ENCODE measurements around the gene CUL7.

The CUL7 gene

DNA sequence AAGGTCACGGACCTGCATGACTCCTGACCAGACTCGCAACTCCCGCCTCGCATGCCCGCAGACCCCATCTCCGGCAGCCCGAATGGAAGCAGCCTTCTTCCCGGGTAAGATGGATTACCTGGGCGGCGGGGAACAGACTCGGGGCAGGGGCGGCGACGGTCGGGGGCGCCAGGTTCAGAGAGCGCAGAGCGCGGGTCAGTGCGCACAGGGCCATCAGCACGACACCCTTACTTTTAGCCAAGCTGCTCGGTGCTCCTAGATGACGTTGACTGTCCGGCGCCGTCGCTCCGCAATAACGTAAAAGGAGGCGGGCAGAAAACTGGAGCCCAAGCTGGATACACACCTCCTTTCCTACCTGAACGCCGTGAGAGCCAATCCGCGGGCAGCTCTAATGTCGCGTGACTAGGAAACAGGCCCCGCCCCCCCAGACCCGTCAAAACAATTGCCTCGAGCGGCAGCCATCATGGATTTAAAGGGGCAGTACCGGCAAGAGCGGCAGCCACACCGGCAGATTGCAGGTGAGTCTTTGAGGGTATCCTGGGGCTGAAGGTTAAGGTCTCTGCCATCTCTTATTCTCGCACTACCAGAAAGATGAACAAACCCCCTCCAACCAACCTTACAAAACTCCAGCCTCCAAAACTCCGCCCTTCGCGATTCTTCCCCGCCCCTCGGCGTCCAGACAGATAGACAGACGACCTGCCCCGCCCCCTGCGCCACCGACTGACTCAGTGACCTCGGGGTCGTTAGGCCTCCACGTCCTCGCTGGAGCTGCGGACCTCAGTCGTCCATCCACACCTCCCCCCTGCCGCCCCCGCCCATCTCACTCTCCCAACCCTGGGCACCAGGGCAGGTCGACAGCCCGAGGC is 5.8 kb upstream of the CUL7 start, which contains the start of the genes KLC4 and MRPL2:
Gene KLC4 (plus strand): TSS at position 464 of the 866 bp plus-strand sequence. CDS start 1,705 bp downstream, outside the sequence.
Gene MRPL2 (minus strand): TSS at position 267 of the 866 bp plus-strand sequence. CDS start 53 bp downstream, at position 214.
- peak within 1 kb of the TSS; percentile 94 to 96 for H3K9ac ChIP-seq (ENCODE audit: low read length in 2 of 2)
- no peaks in the 10 kb centered on the region for H3K9me3 ChIP-seq (ENCODE audit: control insufficient read depth in 2 of 2, low read length in 2 of 2)
- peaks cover 26% of the 10 kb centered on the region for H3K4me1 ChIP-seq (ENCODE audit: control insufficient read depth, insufficient read depth, low read length)
- H3K36me3 ChIP-seq (ENCODE audit: control insufficient read depth in 2 of 2, insufficient read depth in 2 of 2, low read length in 2 of 2): peaks cover 15 to 21% of the 10 kb centered on the region in 2 donors
- peak within 1 kb of the TSS; percentile 86 for H3K27ac ChIP-seq (ENCODE audit: low read length)
- no peaks in the 10 kb centered on the region for H3K27me3 ChIP-seq (ENCODE audit: control insufficient read depth in 1 of 2, insufficient read depth in 2 of 2, low read length in 2 of 2)
- peak within 1 kb of the TSS; percentile 93 to 99 for H3K4me3 ChIP-seq (ENCODE audit: low read length in 2 of 2)

DNA sequence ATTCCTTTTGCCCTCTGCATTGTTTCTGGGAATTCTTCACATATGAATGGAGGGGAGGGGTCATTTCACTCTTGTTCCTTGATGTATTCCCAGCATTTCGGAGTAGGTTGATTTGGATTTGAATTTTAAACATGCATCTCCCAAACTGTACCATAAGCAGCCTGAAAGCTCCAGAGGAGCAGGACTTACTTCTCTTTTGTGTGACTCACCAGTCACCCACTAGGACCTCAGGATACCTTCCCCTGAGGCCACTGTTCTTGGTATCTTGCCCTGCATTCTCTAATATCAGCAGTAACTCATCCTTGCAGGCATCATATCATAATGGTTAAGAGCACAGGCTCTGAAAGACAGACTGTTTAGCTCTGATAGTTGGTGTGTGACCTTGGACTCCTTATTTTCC is 4.9 kb upstream of the CUL7 start:
- H3K4me3 ChIP-seq (ENCODE audit: low read length in 2 of 2): peak overlapping the region; percentile 93 to 99
- peak overlapping the region; percentile 93 to 94 for H3K9ac ChIP-seq (ENCODE audit: low read length in 2 of 2)
- H3K9me3 ChIP-seq (ENCODE audit: control insufficient read depth in 2 of 2, low read length in 2 of 2): no peaks in the 10 kb centered on the region
- H3K27me3 ChIP-seq (ENCODE audit: control insufficient read depth in 1 of 2, insufficient read depth in 2 of 2, low read length in 2 of 2): no peaks in the 10 kb centered on the region
- peaks cover 15 to 21% of the 10 kb centered on the region in 2 donors for H3K36me3 ChIP-seq (ENCODE audit: control insufficient read depth in 2 of 2, insufficient read depth in 2 of 2, low read length in 2 of 2)
- peaks cover 32% of the 10 kb centered on the region for H3K4me1 ChIP-seq (ENCODE audit: control insufficient read depth, insufficient read depth, low read length)
- peak overlapping the region; percentile 79 for H3K27ac ChIP-seq (ENCODE audit: low read length)

DNA sequence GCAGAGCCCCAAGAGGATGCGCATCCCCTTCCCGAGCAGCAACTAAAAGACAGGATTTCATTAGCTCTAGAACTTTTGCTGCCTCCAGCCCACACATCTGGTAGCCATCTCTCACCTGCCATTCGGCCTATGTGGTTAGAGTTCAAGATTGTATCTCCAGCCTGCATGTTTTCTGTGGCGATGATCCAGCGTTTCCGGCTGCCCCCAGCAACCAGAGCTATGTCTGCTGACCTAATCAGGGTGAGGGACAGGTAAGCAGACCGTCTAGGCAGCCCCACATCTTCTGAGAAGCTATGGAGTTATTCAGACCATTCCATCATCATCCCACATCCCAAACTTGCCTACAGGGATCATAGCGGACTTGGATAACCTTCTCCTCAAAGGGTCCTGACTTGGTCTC is 2.3 kb upstream of the CUL7 start:
- Histone ChIP-seq H3K36me3 (ENCODE audit: control insufficient read depth in 2 of 2, insufficient read depth in 2 of 2, low read length in 2 of 2) (peaks cover 11 to 15% of the 10 kb centered on the region in 2 donors), H3K9ac (ENCODE audit: low read length in 2 of 2) (no peak overlapping the region), H3K4me1 (ENCODE audit: control insufficient read depth, insufficient read depth, low read length) (peaks cover 36% of the 10 kb centered on the region), H3K27me3 (ENCODE audit: control insufficient read depth in 1 of 2, insufficient read depth in 2 of 2, low read length in 2 of 2) (no peaks in the 10 kb centered on the region), H3K4me3 (ENCODE audit: low read length in 2 of 2) (no peak overlapping the region), H3K27ac (ENCODE audit: low read length) (no peak overlapping the region), H3K9me3 (ENCODE audit: control insufficient read depth in 2 of 2, low read length in 2 of 2) (no peaks in the 10 kb centered on the region)

DNA sequence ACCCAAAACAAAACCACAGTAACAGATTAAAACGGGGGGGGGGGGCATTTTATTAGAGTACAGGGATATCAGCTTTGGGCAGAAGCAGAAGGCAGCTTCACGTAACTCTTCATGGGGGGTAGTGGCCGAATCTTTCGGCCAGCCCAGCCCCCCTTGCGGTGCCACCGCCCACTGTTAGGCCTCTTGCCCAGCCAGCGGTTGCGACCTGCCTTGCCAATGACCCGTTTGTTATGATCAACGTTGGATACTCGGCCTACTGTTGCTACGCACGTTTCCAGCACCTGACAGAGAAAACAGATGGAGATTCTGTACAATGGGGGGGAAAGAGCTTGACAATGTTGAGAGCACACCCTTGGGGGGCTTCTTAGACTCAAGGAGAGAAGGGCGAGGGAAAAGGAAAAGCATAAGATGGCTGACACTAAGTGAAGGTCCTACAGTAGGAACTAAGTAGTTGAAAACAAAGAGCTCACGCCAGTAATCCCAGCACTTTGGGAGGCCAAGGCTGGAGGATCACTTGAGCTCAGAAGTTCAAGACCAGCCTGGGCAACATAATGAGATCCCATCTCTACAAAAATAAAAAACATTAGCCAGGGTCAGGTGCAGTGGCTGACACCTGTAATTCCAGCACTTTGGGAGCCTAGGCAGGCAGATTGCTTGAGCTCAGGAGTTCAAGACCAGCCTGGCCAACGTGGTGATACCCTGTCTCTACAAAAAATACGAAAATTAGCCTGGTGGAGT is 724 bp upstream of the CUL7 start:
- peak overlapping the region; percentile 63 to 76 for H3K4me3 ChIP-seq (ENCODE audit: low read length in 2 of 2)
- H3K36me3 ChIP-seq (ENCODE audit: control insufficient read depth in 2 of 2, insufficient read depth in 2 of 2, low read length in 2 of 2): peaks cover 13 to 15% of the 10 kb centered on the region in 2 donors
- H3K9me3 ChIP-seq (ENCODE audit: control insufficient read depth in 2 of 2, low read length in 2 of 2): no peaks in the 10 kb centered on the region
- no peaks in the 10 kb centered on the region for H3K27me3 ChIP-seq (ENCODE audit: control insufficient read depth in 1 of 2, insufficient read depth in 2 of 2, low read length in 2 of 2)
- peak overlapping the region; percentile 92 for H3K27ac ChIP-seq (ENCODE audit: low read length)
- peak overlapping the region; percentile 56 to 71 for H3K9ac ChIP-seq (ENCODE audit: low read length in 2 of 2)
- peaks cover 25% of the 10 kb centered on the region for H3K4me1 ChIP-seq (ENCODE audit: control insufficient read depth, insufficient read depth, low read length)

DNA sequence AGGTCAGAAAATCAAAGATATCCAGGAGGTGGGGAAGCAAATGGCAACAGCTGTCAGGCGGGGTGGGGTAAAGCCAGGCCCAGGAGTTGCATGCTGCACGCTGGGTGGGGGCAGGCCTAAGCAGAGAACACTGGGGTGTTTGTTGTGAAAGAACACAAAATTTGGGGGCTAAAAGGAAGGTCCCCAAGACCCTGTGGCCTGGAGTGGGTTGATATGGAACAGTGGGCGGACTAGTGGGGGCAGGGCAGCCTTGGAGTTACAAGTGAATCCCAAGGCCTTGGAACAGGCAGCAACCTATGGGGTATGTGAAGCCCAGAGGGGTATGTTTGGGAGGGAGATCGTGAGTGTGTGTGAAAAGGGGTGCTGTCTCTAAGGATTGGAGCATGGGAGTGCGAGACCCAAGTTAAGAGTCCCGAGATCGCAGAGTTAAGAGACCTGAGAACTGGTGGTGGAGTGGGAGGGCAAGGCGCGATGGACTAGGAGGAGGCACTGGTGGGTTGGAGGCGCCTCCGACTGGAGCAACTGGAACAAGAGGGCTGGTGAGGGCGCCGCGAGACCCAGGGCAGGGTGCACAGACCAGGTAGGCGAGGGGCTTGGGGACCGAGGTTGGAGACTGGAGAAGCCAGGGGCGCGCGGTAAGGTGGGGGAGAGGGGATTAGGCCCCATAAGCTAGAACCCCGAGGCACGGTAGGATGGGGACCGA is 658 bp downstream of the CUL7 start:
- H3K27me3 ChIP-seq (ENCODE audit: control insufficient read depth in 1 of 2, insufficient read depth in 2 of 2, low read length in 2 of 2): no peaks in the 10 kb centered on the region

DNA sequence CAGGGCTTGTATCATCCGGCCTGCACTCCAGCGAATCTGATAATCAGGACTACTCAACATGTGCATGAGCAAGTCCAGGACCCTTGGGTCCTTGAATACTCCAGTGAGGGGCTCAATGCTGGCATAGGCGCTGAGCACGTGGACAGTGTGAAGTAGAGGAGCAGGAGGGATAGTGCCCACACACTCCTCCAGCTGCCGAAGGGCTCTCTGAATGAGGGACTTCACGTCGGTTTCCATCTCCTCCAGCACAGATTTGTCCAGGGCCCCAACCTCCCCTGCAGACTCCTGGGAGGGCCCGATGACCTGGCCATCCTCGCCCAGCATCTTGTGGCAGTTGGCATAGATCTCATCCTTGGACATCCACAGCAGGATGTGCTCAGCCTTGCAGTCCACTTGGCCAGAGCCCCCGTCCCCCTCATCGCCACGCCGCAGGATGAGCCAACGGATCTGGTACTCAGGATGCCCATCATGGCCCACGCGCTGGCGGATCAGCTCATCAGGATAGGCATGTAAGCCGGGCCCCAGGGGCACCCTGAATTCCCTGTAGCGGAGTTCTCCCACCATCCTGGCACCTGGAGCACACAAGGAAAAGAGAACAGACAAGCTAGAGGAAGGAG is 1.3 kb downstream of the CUL7 start:
- peak overlapping the region in 1 of 2 donors; percentile 76 for H3K4me3 ChIP-seq (ENCODE audit: low read length in 2 of 2)
- H3K9me3 ChIP-seq (ENCODE audit: control insufficient read depth in 2 of 2, low read length in 2 of 2): no peaks in the 10 kb centered on the region
- H3K4me1 ChIP-seq (ENCODE audit: control insufficient read depth, insufficient read depth, low read length): peaks cover 13% of the 10 kb centered on the region
- no peaks in the 10 kb centered on the region for H3K27me3 ChIP-seq (ENCODE audit: control insufficient read depth in 1 of 2, insufficient read depth in 2 of 2, low read length in 2 of 2)
- H3K36me3 ChIP-seq (ENCODE audit: control insufficient read depth in 2 of 2, insufficient read depth in 2 of 2, low read length in 2 of 2): peaks cover 12 to 13% of the 10 kb centered on the region in 2 donors
- H3K9ac ChIP-seq (ENCODE audit: low read length in 2 of 2): no peak overlapping the region
- H3K27ac ChIP-seq (ENCODE audit: low read length): peak overlapping the region; percentile 92

More for the DNA sequence above, 658 bp downstream of the CUL7 start:
- Histone ChIP-seq H3K9me3 (ENCODE audit: control insufficient read depth in 2 of 2, low read length in 2 of 2) (no peaks in the 10 kb centered on the region), H3K36me3 (ENCODE audit: control insufficient read depth in 2 of 2, insufficient read depth in 2 of 2, low read length in 2 of 2) (peaks cover 13 to 15% of the 10 kb centered on the region in 2 donors), H3K27ac (ENCODE audit: low read length) (peak overlapping the region; percentile 92), H3K9ac (ENCODE audit: low read length in 2 of 2) (peak overlapping the region; percentile 56 to 84), H3K4me1 (ENCODE audit: control insufficient read depth, insufficient read depth, low read length) (peaks cover 14% of the 10 kb centered on the region), H3K4me3 (ENCODE audit: low read length in 2 of 2) (peak overlapping the region; percentile 63 to 76)

DNA sequence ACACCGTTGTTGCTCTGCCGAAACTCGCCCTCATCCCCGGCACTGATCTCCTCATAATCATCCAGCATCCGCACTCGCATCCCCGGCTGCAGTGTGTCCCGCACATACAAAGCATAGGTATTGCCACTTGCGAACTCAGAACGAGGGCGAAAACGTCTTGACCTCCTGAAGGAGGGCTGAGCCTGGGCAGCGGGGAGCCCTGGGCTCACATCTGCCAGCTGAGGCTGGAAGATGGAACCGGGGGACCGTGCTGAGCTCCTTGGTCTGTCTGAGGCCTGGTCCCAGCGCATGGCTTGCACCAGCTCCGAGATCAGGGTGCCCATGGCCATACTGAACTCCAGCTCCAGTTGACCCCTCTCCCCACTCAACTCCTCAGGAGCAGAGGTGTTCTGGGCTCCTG is 2.7 kb downstream of the CUL7 start:
- H3K27me3 ChIP-seq (ENCODE audit: control insufficient read depth in 1 of 2, insufficient read depth in 2 of 2, low read length in 2 of 2): no peaks in the 10 kb centered on the region
- H3K4me3 ChIP-seq (ENCODE audit: low read length in 2 of 2): no peak overlapping the region
- no peak overlapping the region for H3K9ac ChIP-seq (ENCODE audit: low read length in 2 of 2)
- peaks cover 10 to 14% of the 10 kb centered on the region in 2 donors for H3K36me3 ChIP-seq (ENCODE audit: control insufficient read depth in 2 of 2, insufficient read depth in 2 of 2, low read length in 2 of 2)
- H3K27ac ChIP-seq (ENCODE audit: low read length): no peak overlapping the region
- H3K9me3 ChIP-seq (ENCODE audit: control insufficient read depth in 2 of 2, low read length in 2 of 2): no peaks in the 10 kb centered on the region
- H3K4me1 ChIP-seq (ENCODE audit: control insufficient read depth, insufficient read depth, low read length): peaks cover 13% of the 10 kb centered on the region

DNA sequence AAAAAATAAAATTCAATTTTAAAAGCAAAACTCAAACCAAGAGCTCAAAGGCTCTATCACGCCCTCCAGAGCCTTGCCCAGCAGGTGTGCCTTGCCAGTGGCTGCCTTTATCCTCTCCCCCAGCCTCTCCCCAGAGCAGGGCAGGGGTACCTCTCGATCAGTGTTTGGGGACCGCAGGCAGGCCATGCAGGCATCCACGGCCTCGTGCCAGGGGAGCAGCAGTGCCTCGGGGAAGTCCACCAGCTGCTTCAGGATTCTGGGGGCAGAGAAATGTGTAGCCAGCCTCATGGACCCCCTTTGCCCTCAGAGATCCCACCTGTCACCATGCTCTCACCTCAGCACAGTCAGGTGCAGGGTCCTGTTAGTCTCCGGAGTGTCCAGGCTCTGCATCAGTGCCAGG is 5.7 kb downstream of the CUL7 start:
- no peaks in the 10 kb centered on the region for H3K27me3 ChIP-seq (ENCODE audit: control insufficient read depth in 1 of 2, insufficient read depth in 2 of 2, low read length in 2 of 2)
- H3K4me1 ChIP-seq (ENCODE audit: control insufficient read depth, insufficient read depth, low read length): peaks cover 3% of the 10 kb centered on the region
- H3K9me3 ChIP-seq (ENCODE audit: control insufficient read depth in 2 of 2, low read length in 2 of 2): no peaks in the 10 kb centered on the region
- peaks cover 8 to 18% of the 10 kb centered on the region in 2 donors for H3K36me3 ChIP-seq (ENCODE audit: control insufficient read depth in 2 of 2, insufficient read depth in 2 of 2, low read length in 2 of 2)
- no peak overlapping the region for H3K27ac ChIP-seq (ENCODE audit: low read length)
- no peak overlapping the region for H3K4me3 ChIP-seq (ENCODE audit: low read length in 2 of 2)
- no peak overlapping the region for H3K9ac ChIP-seq (ENCODE audit: low read length in 2 of 2)

DNA sequence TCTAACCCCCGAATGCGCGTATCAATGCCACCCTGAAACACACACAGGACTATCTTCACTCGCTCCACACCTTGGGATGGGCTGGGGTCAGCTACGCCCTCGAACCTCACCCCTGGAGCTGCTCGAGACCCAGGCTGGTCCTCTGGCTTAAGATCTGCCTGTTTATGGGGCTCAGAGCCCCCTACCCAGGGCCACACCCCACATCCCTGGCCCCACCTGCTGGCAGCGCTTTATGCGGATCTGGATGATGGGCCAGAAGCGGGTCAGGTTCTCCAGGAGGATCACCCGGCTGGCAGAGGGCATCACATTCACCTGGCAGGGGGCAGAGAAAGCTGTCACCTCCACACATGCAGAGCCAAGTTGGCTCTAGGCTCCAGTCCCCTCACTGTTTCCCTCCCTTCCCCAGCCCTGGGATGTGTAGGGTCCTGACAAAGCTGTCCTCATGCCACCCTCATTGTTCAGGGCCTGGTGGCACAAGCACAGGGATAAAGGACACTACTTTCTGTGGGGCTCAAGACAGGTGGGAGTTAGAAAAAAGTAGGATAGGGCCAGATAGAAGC is 8.2 kb downstream of the CUL7 start:
- Histone ChIP-seq H3K9me3 (ENCODE audit: control insufficient read depth in 2 of 2, low read length in 2 of 2) (no peaks in the 10 kb centered on the region), H3K9ac (ENCODE audit: low read length in 2 of 2) (no peak overlapping the region), H3K27ac (ENCODE audit: low read length) (no peak overlapping the region), H3K4me1 (ENCODE audit: control insufficient read depth, insufficient read depth, low read length) (no peaks in the 10 kb centered on the region), H3K4me3 (ENCODE audit: low read length in 2 of 2) (no peak overlapping the region), H3K36me3 (ENCODE audit: control insufficient read depth in 2 of 2, insufficient read depth in 2 of 2, low read length in 2 of 2) (peaks cover 14 to 25% of the 10 kb centered on the region in 2 donors), H3K27me3 (ENCODE audit: control insufficient read depth in 1 of 2, insufficient read depth in 2 of 2, low read length in 2 of 2) (no peaks in the 10 kb centered on the region)

DNA sequence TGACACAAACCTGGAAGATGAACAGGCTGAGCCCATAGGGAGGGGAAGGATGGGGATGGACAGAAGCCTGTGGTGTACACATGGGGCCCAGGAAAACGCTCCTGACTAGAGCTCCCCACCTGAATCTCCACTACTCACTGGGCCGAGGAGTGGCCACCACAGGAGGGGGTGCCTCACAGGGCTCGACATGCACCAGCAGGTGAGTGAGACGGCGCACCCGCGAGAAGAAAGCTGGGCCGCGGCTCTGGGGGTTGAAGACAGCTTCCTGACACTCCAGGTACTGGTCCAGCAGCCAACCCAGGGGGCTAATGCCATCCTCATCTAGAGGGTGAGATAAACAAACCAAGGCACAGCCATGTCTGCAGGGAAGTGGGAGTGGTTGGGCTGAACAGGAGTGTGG is 10.3 kb downstream of the CUL7 start:
- H3K36me3 ChIP-seq (ENCODE audit: control insufficient read depth in 2 of 2, insufficient read depth in 2 of 2, low read length in 2 of 2): peaks cover 21 to 29% of the 10 kb centered on the region in 2 donors
- H3K27ac ChIP-seq (ENCODE audit: low read length): no peak overlapping the region
- H3K9ac ChIP-seq (ENCODE audit: low read length in 2 of 2): no peak overlapping the region
- H3K9me3 ChIP-seq (ENCODE audit: control insufficient read depth in 2 of 2, low read length in 2 of 2): no peaks in the 10 kb centered on the region
- no peaks in the 10 kb centered on the region for H3K27me3 ChIP-seq (ENCODE audit: control insufficient read depth in 1 of 2, insufficient read depth in 2 of 2, low read length in 2 of 2)
- no peaks in the 10 kb centered on the region for H3K4me1 ChIP-seq (ENCODE audit: control insufficient read depth, insufficient read depth, low read length)
- H3K4me3 ChIP-seq (ENCODE audit: low read length in 2 of 2): no peak overlapping the region

Data from stomach smooth muscle (tissue), 2 donors.